GM13976 (cell line): Measurements from ENCODE around the gene RNF32.

Experiments used
- DNase-seq: peaks from one replicate; pipeline ENCODE4 v3.0.0; 2012; ENCODE audit warnings: low spot score
- in situ Hi-C: fragments of 300-500 bp; cut with MboI; formaldehyde crosslinking; loops from one replicate; pipeline ENCODE4 v1.12.0; 2022; ENCODE audit warnings: low sequenced_read_pairs, mixed read lengths, inconsistent platforms; ENCODE audit not compliant: unreplicated experiment
- TF ChIP-seq, protein P1 (sequence below): IDR thresholded peaks from 2 replicates; pipeline ENCODE4 v1.5.1; 2012; ENCODE audit warnings: borderline replicate concordance, mild to moderate bottlenecking; ENCODE audit not compliant: insufficient read depth; ENCODE audit errors: extremely low read depth, missing control alignments, control extremely low read depth

RNF32 gene

DNA sequence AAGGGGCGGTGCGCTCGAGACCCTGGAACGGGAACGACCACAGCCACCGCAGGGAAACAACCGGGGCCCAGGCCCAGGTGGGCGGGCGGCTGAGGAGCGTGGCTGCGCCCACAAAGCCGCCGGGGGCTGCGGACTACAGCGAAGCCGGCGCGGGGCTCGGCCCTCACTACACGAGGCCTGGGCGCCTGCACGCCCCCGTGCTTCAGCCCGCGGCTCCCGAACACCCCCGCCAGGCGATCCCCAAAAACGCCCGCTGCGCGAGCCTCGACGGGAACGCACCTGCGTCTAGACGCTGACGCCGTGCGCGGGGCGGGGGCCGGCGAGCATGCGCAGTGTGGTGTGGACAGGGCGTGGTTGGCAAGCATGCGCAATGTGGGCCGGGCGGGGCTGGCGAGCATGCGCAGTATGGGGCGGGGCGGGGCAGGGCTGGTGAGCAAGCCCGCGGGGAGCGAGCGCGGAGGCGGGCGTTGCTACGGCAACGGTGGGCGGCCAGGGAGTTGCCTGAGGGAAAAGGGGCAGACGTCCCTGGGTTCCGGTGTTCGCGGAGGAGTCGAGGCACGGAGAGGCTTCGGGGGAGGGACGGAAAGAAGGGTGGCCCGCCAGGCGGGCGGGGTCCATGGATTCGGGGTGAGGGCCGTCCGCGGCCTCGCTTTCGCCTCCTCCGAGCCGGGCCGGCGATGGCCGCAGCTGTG lies at the start of gene RNF32:
TSS of gene RNF32 (plus strand) at position 518 of the 692 bp plus-strand sequence. CDS start 3,104 bp downstream, outside the sequence.
- peak; percentile 99 for DNase-seq
- in situ Hi-C loops, result no loop called here
- TF ChIP-seq, protein P1, sequence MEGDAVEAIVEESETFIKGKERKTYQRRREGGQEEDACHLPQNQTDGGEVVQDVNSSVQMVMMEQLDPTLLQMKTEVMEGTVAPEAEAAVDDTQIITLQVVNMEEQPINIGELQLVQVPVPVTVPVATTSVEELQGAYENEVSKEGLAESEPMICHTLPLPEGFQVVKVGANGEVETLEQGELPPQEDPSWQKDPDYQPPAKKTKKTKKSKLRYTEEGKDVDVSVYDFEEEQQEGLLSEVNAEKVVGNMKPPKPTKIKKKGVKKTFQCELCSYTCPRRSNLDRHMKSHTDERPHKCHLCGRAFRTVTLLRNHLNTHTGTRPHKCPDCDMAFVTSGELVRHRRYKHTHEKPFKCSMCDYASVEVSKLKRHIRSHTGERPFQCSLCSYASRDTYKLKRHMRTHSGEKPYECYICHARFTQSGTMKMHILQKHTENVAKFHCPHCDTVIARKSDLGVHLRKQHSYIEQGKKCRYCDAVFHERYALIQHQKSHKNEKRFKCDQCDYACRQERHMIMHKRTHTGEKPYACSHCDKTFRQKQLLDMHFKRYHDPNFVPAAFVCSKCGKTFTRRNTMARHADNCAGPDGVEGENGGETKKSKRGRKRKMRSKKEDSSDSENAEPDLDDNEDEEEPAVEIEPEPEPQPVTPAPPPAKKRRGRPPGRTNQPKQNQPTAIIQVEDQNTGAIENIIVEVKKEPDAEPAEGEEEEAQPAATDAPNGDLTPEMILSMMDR, result no peak

DNA sequence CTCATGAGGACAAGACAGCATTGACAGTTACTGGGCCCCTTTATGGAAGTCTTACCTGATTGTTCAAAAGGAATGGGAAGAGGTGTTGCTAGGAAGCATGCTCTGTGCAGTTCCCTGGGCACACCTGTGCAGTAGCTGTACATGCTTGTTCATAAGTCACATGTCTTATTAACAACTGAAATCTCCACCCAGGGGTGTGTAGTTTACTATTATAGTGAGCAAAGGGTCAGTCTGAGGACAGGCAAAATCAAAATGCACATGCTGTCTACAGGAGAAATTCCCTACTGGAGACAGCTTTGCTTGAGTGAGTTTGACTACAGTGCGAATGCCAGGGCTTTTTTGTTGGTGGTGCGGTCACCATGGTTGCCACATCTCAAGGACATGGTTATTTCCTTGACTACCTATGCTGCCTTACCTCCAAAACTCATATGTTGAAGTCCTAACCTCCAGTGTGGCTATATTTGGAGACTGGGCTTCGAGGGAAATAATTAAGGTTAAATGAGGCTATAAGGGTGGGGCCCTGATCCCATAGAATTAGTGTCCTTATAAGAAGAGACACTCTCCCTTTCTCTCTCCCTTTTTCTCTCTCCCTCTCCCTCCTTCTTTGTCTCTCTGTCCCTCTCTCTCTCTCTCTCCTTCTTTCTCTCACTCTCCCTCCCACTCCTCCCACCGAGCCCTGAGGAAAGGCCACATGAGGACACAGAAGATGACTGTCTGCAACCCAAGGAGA lies 48.3 kb upstream of the RNF32 start:
- TF ChIP-seq, protein P1, result no peak
- DNase-seq, result no peak
- in situ Hi-C loops, result no loop called here

DNA sequence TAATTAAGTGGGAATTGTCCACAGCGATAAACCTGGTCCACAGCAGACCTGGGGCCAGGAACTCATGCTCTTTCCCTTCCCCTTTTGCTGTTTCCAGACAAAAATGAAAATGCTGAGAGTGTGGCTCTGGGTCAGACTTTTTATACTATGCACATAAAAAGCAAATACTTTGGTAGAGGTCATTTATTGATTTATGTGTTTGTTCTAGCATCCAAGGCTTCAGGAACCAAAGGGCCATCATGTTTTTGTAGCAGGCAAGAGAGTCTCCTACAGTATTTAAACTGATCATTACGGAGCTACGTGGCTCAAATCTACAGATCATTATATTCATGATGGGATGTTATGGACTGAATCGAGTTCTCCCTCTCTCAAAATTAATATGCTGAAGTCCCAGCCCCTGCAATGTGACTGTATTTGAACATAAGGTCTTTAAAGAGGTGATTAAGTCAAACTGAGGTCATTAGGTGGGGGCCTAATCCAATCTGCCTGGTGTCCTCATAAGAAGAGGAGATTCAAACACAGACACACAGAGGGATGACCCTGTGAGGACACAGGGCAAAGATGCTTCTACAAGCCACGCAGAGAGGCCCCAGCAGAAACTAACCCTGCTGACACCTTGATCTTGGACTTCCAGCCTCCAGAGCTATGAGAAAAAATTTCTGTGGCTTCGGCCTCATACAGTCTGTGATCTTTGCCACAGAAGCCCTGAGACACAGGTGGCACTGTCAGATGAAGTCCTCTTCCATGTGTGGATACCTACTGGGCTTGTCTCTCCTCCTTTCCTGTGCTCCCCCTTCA lies 46.1 kb upstream of the RNF32 start:
- TF ChIP-seq, protein P1, result no peak
- in situ Hi-C loops, result no loop called here
- DNase-seq, result no peak

DNA sequence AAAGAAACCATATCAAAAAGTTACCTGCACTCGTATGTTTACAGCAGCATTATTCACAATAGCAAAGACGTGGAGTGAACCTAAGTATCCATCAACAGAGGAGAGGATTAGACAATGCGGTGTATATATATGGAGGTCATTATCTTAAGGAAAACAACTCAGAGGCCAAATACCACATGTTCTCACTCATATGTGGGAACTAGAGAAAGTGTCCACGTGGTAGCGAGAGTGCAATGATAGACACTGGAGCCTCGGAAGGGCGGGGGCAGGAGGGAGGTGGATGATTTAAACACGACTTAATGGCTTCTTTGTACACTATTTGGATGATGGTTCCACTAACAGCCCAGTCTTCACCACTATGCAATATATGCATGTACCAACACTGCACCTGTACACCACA lies 40.1 kb upstream of the RNF32 start:
- in situ Hi-C loops, result no loop called here
- TF ChIP-seq, protein P1, result no peak
- DNase-seq, result no peak

DNA sequence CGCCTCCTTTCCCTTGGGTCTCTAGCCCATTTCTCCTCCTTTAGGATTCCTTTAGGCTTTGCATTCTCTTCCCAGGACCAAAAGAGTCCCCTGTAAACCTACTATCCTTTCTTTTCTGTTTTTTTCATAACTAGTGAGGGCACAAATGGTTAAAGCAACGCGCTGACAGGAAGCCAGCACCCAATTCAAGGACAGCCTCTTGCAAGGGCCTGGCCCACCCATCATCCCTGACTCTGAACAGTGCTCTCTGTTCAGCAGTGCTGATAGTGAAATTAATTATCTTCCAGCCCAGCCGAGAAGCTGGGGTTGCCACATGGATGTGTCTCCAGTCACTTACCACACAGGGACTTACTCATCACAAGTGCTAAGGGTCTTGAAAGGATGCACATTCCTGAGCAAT lies 38.3 kb upstream of the RNF32 start:
- TF ChIP-seq, protein P1, result no peak
- no peak for DNase-seq
- in situ Hi-C loops, result no loop called here

DNA sequence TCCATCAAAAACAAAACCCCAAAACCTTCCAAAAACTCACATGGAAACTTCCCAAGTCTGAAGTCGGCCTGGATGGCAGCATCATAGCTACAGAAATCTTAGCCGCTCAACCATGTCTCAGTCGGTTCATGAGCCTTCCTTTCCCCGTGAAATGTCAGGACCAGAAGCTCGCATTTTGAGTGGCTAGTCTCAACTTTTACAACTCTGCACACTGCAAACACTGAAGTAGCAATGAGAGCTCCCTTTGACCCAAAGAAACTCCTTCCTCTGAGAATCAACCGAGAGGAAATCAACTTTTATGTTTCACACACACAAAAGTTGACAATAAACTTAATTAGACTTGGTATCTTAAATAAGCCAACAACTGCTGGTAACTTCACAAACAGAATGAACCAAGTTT lies 37.6 kb upstream of the RNF32 start:
- in situ Hi-C loops, result no loop called here
- no peak for DNase-seq
- TF ChIP-seq, protein P1, result no peak
